HG02763 (cell line): ENCODE measurements around the gene ANXA1.
A peak's percentile ranks its signal among the peaks of the same experiment; 100 is the strongest.

Source experiments
- ATAC-seq: cut with Tn5 transposase; IDR thresholded peaks from one replicate; pipeline ENCODE4 v1.9.1; 2021; ENCODE audit warnings: mild to moderate bottlenecking, moderate library complexity; ENCODE audit not compliant: unreplicated experiment

Gene ANXA1

DNA sequence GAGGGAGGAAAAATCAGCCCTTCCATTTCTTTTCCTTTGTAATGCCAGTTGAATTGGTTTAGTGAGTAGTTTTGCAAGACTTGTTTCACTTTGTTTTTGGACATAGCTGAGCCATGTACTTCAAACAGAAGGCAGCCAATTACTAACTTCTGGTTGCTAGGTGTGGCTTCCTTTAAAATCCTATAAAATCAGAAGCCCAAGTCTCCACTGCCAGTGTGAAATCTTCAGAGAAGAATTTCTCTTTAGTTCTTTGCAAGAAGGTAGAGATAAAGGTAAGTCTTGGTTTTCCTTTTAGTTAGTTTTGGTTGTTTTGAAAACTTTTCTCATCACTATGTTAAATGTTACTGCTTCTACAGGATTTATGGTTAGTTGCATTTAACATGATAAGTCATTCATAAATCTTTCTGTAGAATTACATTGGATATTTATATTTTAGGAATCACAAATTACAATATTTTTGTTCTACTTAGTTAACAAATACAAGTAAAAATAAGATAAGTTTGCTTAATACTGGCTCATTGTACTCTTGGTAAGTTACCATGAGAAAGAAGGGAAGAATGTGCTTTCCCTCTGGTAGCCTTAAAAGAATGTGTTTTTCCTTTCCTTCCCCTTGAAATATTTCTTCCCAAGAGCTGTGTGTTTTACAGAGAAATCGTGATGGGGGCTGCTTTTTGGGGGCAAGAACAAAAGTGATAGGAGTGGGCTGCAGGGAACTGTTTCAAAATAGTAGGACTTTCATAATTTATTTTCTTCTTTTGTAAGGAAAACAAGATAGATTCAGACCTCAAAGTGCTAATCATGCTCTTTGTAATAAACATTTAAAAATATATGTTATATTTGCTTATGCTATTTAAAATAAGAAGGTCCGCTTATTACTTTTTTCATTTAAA lies at the start of gene ANXA1:
Gene ANXA1, plus strand, starts transcription at position 213 of the 890 bp plus-strand sequence. CDS start 6,671 bp downstream, outside the sequence.
- ATAC-seq: no peak

DNA sequence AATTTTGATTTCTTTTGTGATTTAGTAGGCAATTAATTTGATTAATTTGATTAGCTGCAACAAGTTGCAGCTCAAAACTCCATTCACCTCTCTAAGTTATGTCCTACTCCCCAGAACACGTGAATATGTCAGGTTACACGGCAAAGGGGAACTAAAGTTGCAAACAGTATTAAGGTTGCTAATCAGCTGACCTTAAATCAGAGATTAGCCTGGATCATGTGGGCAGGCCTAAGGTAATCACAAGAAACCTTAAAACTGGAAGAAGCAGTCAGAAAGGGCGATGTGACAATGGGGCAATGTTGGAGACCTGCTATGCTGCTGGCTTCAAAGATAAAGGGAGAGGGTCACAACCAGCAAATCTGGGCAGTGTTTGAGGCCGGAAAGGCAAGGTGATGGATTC lies 47.3 kb upstream of the ANXA1 start:
- no peak for ATAC-seq

GRCh38 chr9:73104921-73105320 lies 46.7 kb upstream of the ANXA1 start:
- no peak for ATAC-seq

GRCh38 chr9:73107489-73108069 lies 44.1 kb upstream of the ANXA1 start:
- ATAC-seq: peak; percentile 82

- ATAC-seq: no peak
Observed at GRCh38 chr9:73114058-73114457, 37.6 kb upstream of the ANXA1 start.

DNA sequence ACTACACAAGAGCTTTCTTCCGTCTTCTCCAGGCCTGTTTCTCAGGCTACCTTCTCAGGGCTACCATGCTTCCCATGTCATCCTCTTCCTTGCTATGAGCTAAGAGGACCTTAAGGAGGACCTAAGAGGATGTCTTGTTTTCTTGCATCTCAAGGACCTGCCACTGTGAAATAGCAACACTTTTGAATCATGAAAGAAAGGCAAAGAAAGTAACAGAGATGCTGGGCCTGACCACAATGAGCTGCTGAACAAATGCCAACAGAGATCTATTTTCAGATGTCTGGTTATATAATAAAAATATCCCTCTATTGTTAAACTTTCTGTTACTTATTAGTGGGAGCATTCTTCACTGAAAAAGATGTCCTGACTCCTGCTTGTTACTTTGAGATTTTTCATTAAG lies 36.7 kb upstream of the ANXA1 start:
- no peak for ATAC-seq

- peak; percentile 66 for ATAC-seq
Observed at GRCh38 chr9:73116031-73116430, 35.6 kb upstream of the ANXA1 start.

GRCh38 chr9:73116880-73117279 lies 34.8 kb upstream of the ANXA1 start:
- ATAC-seq: no peak

- no peak for ATAC-seq
Observed at GRCh38 chr9:73118286-73118685, 33.4 kb upstream of the ANXA1 start.

GRCh38 chr9:73118898-73119554 lies 32.6 kb upstream of the ANXA1 start:
- ATAC-seq: no peak

DNA sequence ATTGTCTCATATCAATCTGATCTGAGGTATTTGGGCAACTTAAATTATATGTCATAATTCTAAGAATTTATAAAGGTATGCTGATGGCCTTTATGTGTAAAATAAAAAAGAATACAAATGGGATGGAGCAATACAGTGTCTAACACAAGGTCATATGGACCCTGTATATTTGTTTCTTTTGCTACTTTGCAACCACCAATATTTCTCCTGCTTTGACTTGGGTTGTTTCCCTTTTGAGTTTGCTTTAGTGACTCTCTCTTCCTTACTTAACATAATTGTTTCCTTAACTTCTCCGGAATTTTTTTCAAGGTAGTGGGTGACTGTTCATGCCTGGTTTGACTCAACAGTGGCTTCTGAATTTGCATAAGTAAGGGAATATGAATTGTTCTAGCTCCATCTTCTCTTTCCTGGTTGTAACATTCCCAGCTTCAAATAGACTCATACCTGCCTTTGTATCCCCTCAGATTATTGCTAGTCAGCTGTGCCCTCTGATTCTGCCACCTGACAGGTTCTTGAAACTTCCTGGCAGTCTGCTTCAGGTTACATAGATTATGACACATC lies 30.2 kb upstream of the ANXA1 start:
- no peak for ATAC-seq

- no peak for ATAC-seq
Observed at GRCh38 chr9:73125651-73126050, 26.0 kb upstream of the ANXA1 start.

DNA sequence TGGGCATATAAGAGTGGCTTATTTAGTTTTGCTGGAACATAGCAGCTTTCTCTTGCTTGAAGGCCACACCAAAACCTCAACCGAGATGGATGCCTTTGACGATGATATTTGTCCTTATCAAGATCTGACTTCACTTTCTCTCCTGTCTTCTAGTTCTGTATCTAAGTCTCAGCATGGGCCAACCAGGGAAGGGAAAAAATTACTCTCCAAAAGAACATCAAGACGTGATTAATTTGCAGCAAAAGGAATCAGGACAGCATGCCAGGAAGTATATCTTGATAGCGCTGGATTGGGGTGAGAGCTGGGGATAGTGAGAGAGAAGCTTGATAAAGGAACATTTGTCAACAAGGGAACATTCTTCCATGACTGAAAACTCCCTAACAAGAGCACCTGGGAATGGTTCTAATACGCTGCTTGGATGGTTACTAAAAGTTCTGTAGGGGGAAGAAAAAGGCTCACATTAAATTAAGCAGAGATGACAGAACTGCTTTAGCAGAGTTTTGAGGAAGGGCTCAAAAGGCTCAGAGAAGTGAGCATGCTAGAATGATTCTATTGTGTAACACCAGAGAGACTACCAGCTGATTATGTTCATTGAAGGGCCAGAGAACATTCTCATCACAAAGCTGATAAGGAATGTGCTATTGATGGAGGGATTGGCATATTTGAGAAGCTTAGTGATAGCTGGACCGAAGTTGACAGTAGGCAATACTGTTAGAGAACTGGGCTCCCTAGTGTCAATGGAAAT lies 21.6 kb upstream of the ANXA1 start:
- no peak for ATAC-seq

DNA sequence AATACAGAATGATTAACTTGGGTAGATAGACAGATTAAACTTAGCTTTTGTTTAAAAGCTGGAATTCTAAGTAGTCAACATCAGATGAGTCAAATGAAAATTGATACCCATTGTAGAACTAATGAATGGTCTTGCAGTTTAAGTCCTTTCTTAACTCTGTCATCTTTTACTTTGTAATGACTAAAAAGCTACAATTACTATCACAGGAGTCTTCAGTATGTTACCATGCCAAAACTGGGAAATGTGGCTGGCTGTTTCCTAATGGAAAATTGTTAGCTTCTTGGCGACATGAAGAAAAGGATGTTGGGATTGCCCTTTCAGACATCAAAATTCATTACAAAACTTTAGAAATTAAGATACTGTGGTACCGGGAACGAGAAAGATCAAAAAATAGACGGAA lies 20.2 kb upstream of the ANXA1 start:
- ATAC-seq: no peak

GRCh38 chr9:73132034-73132776 lies 19.5 kb upstream of the ANXA1 start:
- ATAC-seq: peak; percentile 86

- ATAC-seq: no peak
Observed at GRCh38 chr9:73133022-73133651, 18.5 kb upstream of the ANXA1 start.

GRCh38 chr9:73133921-73134407 lies 17.7 kb upstream of the ANXA1 start:
- peak; percentile 60 for ATAC-seq

- ATAC-seq: no peak
Observed at GRCh38 chr9:73135394-73135793, 16.3 kb upstream of the ANXA1 start.

- no peak for ATAC-seq
Observed at GRCh38 chr9:73137286-73137899, 14.3 kb upstream of the ANXA1 start.
